Epithelial cell of proximal tubule (primary cell): Measurements from ENCODE around the gene GPC5. TPM values are rescaled to one million over a fixed set of nuclear protein-coding genes. Genes with fewer than 3 reads are reported as not detected.
"Not testable (repeated sequence)": the region's sequence is repeated elsewhere in the genome, so short reads cannot be mapped to it uniquely, and the experiment has no call there.

Experiments used
- DNase-seq: peaks from one replicate; pipeline ENCODE4 v3.0.0-alpha.2; 2011; ENCODE audit warnings: low read depth
- H3K4me3 ChIP-seq: 2 replicates; pipeline ENCODE4 v1.5.1; 2011; ENCODE audit warnings: low read depth, mild to moderate bottlenecking, low read length
- CTCF ChIP-seq: conservative IDR thresholded peaks from 2 replicates; pipeline ENCODE4 v1.5.1; 2012; ENCODE audit warnings: low read depth, mild to moderate bottlenecking, low read length
- total RNA-seq: library from RNA; depleted of rRNA; stranded (reverse); fragments of >200 nt; gene quantifications from 2 replicates; pipeline ENCODE4 v1.2.3, GENCODE V29; 2015

The GPC5 gene
- 0.07 TPM in 1 of 2 replicates, not detected in the other for total RNA-seq

GRCh38 chr13:91398413-91399188 lies at the start of gene GPC5:
Gene GPC5, plus strand, starts transcription at chr13:91398621.
- H3K4me3 ChIP-seq: peak within 1 kb of the TSS; percentile 52
- no peak for DNase-seq
- no peak for TF ChIP-seq CTCF

- no peak for DNase-seq
- H3K4me3 ChIP-seq: peak overlapping the region; percentile 70
- TF ChIP-seq CTCF: peak; percentile 78
Measured at GRCh38 chr13:91348906-91349435, 49.5 kb upstream of the GPC5 start.

- no peak for TF ChIP-seq CTCF
- peak overlapping the region; percentile 70 for H3K4me3 ChIP-seq
- no peak for DNase-seq
Measured at GRCh38 chr13:91349992-91350911, 48.2 kb upstream of the GPC5 start.

GRCh38 chr13:91351123-91351522 lies 47.3 kb upstream of the GPC5 start:
- DNase-seq: no peak
- TF ChIP-seq CTCF: no peak
- H3K4me3 ChIP-seq: no peak overlapping the region

GRCh38 chr13:91351980-91352379 lies 46.4 kb upstream of the GPC5 start:
- DNase-seq: no peak
- no peak overlapping the region for H3K4me3 ChIP-seq
- TF ChIP-seq CTCF: no peak

- DNase-seq, H3K4me3 ChIP-seq: not testable (repeated sequence)
Measured at GRCh38 chr13:91352891-91353290, 45.5 kb upstream of the GPC5 start.

GRCh38 chr13:91353494-91353893 lies 44.9 kb upstream of the GPC5 start:
- no peak for TF ChIP-seq CTCF
- DNase-seq: no peak
- no peak overlapping the region for H3K4me3 ChIP-seq
